Loucy (cell line): Measurements from ENCODE around the gene NEU4.

Experiments
- H2AFZ ChIP-seq: fragments of 200-600 bp; sonication (generic); 2 replicates; pipeline ENCODE4 v1.6.0; 2016; ENCODE audit warnings: antibody characterized with exemption, mild to moderate bottlenecking, low read length, moderate library complexity
- H3F3A ChIP-seq: fragments of 200-600 bp; 2 replicates; pipeline ENCODE4 v1.6.0; 2016; ENCODE audit warnings: antibody characterized with exemption, low read depth, mild to moderate bottlenecking
- H3K27me3 ChIP-seq: fragments of 200-600 bp; sonication (generic); 2 replicates; pipeline ENCODE4 v1.6.1; 2014; ENCODE audit warnings: low read length, mild to moderate bottlenecking; ENCODE audit not compliant: insufficient read depth, poor library complexity, severe bottlenecking
- H3K36me3 ChIP-seq: fragments of 200-600 bp; sonication (generic); 2 replicates; pipeline ENCODE4 v1.6.1; 2016; ENCODE audit warnings: low read length; ENCODE audit not compliant: insufficient read depth
- H3K4me1 ChIP-seq: fragments of 200-600 bp; sonication (generic); 2 replicates; pipeline ENCODE4 v1.5.1; 2014; ENCODE audit warnings: low read length, mild to moderate bottlenecking; ENCODE audit not compliant: insufficient read depth, poor library complexity, severe bottlenecking
- H3K4me2 ChIP-seq: fragments of 200-600 bp; sonication (generic); 2 replicates; pipeline ENCODE4 v1.6.0; 2014; ENCODE audit warnings: antibody characterized with exemption, low read length, low read depth, mild to moderate bottlenecking; ENCODE audit not compliant: poor library complexity, severe bottlenecking
- H3K4me3 ChIP-seq: fragments of 200-600 bp; sonication (generic); 2 replicates; pipeline ENCODE4 v1.5.1; 2014; ENCODE audit warnings: low read length, mild to moderate bottlenecking, mixed read lengths; ENCODE audit not compliant: poor library complexity, severe bottlenecking
- H3K79me2 ChIP-seq: fragments of 200-600 bp; sonication (generic); 2 replicates; pipeline ENCODE4 v1.6.1; 2014; ENCODE audit warnings: low read length; ENCODE audit not compliant: insufficient read depth
- H3K9ac ChIP-seq: fragments of 200-600 bp; sonication (generic); 2 replicates; pipeline ENCODE4 v1.6.0; 2014; ENCODE audit warnings: mild to moderate bottlenecking, low read depth, low read length, moderate library complexity; ENCODE audit not compliant: poor library complexity, severe bottlenecking
- H3K9me2 ChIP-seq: fragments of 200-600 bp; sonication (generic); replicated peaks from 2 replicates; pipeline ENCODE4 v1.6.1; 2016; ENCODE audit warnings: low read depth, low read length, mixed read lengths
- H3K9me3 ChIP-seq: fragments of 200-600 bp; sonication (generic); 2 replicates; pipeline ENCODE4 v1.6.1; 2014; ENCODE audit warnings: mild to moderate bottlenecking, antibody characterized with exemption, low read length, low read depth; ENCODE audit not compliant: insufficient read depth
- H4K20me1 ChIP-seq: fragments of 200-600 bp; sonication (generic); 2 replicates; pipeline ENCODE4 v1.6.0; 2014; ENCODE audit warnings: antibody characterized with exemption, low read length, mild to moderate bottlenecking; ENCODE audit not compliant: insufficient read depth, poor library complexity, severe bottlenecking
- CTCF ChIP-seq: fragments of 200-600 bp; sonication (generic); conservative IDR thresholded peaks from 2 replicates; pipeline ENCODE4 v1.5.1; 2014; ENCODE audit warnings: mild to moderate bottlenecking, antibody characterized with exemption, low read length
- EZH2phosphoT487 ChIP-seq: fragments of 200-600 bp; IDR thresholded peaks from 2 replicates; pipeline ENCODE4 v1.6.1; 2018; ENCODE audit warnings: antibody characterized with exemption, mild to moderate bottlenecking, moderate library complexity, borderline replicate concordance

Gene NEU4

GRCh38 chr2:241859017-241859435 lies 50.0 kb downstream of the NEU4 start:
- Histone ChIP-seq H3F3A (no peaks in the 10 kb centered on the region), H2AFZ (no peak overlapping the region), H3K36me3 (no peaks in the 10 kb centered on the region), H3K27me3 (no peaks in the 10 kb centered on the region), H3K9me2 (no peaks in the 10 kb centered on the region), H3K4me3 (no peak overlapping the region), H3K79me2 (no peaks in the 10 kb centered on the region), H3K9me3 (no peaks in the 10 kb centered on the region), H3K9ac (no peak overlapping the region), H4K20me1 (no peaks in the 10 kb centered on the region), H3K4me1 (peaks cover 40% of the 10 kb centered on the region), H3K4me2 (no peak overlapping the region)
- TF ChIP-seq CTCF (no peak), EZH2phosphoT487 (no peak)

DNA sequence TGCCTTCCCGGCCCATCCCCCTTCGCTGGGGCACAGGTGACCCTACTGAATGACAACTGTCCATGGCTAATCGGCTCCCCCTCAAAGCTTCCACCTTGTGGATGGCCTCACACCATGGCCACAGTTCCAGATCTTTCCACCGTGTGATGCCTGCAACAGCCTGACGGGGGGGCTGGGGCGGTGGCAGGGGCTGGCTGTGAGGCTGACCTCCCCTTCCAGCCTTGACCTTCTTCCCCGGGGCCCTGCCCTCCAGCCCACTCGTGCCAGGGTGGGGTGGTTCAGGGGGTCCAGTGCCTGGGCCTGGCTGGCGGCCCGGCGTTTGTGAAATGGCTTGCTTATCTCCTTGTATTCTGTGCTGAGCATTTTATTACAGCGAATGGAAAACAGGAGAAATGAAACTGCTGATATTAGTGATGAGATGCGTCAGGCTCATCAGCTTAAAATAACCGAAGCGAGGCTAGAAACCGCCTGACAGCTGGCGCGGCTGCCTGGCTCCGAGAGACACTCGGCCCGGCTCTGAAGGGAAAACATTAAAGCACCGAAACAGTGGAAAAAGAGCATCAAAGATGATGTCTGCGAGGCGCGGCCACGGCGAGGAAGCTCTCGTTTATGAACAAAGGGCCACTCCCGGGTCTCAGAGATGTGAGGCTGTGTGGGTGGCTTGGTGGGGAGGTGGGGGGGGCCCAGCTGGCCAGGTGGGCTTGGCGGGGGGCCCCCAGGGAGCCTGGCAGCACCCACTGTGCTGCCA lies 50.6 kb downstream of the NEU4 start:
- peaks cover 44% of the 10 kb centered on the region for H3K4me1 ChIP-seq
- no peak overlapping the region for H3K4me2 ChIP-seq
- no peaks in the 10 kb centered on the region for H3K9me2 ChIP-seq
- H3K4me3 ChIP-seq = no peak overlapping the region
- H3F3A ChIP-seq = no peaks in the 10 kb centered on the region
- H2AFZ ChIP-seq = no peak overlapping the region
- H3K79me2 ChIP-seq = no peaks in the 10 kb centered on the region
- no peak for TF ChIP-seq EZH2phosphoT487
- TF ChIP-seq CTCF = peak; percentile 39
- H3K9me3 ChIP-seq = no peaks in the 10 kb centered on the region
- no peak overlapping the region for H3K9ac ChIP-seq
- H3K36me3 ChIP-seq = no peaks in the 10 kb centered on the region
- H4K20me1 ChIP-seq = no peaks in the 10 kb centered on the region
- no peaks in the 10 kb centered on the region for H3K27me3 ChIP-seq

DNA sequence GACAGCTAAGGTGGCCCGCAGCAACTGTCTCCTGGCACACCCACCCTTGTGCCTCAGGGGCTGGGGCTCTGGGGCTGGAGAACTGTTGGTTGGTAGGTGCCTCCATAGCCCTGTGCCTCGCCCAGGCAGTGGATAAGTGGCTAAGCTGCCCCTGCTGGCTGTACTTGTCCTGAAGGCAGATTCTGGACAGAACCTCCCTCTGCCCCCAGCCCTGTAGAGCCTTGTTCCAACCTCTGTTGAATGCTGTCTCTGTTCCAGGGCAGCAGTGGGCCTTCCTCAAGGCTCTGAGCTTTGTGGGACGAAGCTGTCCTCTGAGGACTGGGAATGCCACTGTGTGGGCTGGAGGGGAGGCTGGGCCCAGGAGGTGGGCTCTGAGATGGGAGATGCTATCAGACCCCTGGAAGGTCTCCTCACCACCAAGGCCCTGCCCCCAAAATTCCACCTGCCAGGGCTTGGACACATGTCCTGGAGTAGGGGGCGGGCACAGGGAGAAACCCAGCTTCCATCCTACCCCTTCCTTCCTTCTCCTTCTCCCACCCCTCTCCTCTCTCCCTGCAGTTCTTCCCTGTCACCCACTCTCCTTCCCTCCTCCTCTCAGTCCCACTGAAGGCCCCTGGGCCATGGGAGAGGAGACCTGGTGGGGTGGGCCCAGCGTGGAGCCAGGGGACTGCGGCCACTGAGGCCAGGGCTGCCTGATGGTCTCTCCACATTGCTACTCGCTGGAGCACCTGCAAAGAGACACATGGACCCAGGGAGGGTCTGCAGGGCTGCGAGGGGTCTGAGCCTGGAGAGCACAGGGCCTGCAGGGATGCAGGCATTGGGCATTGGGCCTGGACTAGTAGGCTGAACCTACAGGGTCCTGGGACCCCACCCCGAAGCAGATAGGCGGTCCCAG lies 51.4 kb downstream of the NEU4 start:
- Histone ChIP-seq H3K9ac (no peak overlapping the region), H3K79me2 (no peaks in the 10 kb centered on the region), H3K9me2 (no peaks in the 10 kb centered on the region), H3K9me3 (no peaks in the 10 kb centered on the region), H3K4me1 (peaks cover 42% of the 10 kb centered on the region), H3F3A (no peaks in the 10 kb centered on the region), H2AFZ (no peak overlapping the region), H3K27me3 (no peaks in the 10 kb centered on the region), H3K36me3 (no peaks in the 10 kb centered on the region), H3K4me3 (no peak overlapping the region), H3K4me2 (no peak overlapping the region), H4K20me1 (no peaks in the 10 kb centered on the region)
- TF ChIP-seq CTCF (no peak), EZH2phosphoT487 (no peak)
